HepG2 (cell line): Measurements from ENCODE around the gene LANCL2. TPM values are rescaled to one million over a fixed set of nuclear protein-coding genes. Genes with fewer than 3 reads are reported as not detected.

ENCODE experiments used
- ATAC-seq: fragments of 200-7000 bp; cut with Tn5 transposase; 3 replicates; pipeline ENCODE4 v1.9.1; 2020; ENCODE audit warnings: mild to moderate bottlenecking, moderate library complexity
- BruUV-seq: library from RNA; stranded (reverse); fragments of 400-500 nt; replicated peaks from 2 replicates; lab custom pipeline; 2021; lab: Mats Ljungman, UMichigan
- CTCF ChIA-PET: fragments of 300-600 bp; formaldehyde crosslinking; extraction: SDS; loops from one replicate; lab custom pipeline; 2021; ENCODE audit warnings: low total read pairs, inconsistent platforms, low intra/inter-chr PET ratio; lab: Yijun Ruan, JAX
- POLR2A ChIA-PET: fragments of 350-600 bp; sonication (Branson Sonifier 250); formaldehyde crosslinking; loops from one replicate; lab custom pipeline; 2020; ENCODE audit warnings: antibody characterized with exemption, inconsistent platforms; lab: Yijun Ruan, JAX
- DNase-seq: peaks from one replicate; pipeline ENCODE4 v3.0.0-alpha.2; 2015; ENCODE audit warnings: low spot score
- FAIRE-seq: peaks from 3 replicates; lab custom pipeline; 2011; peaks lifted over from hg19 to GRCh38; lab: Jason Lieb, UNC
- H2AFZ ChIP-seq: one replicate; pipeline ENCODE4 v1.6.1; 2011; ENCODE audit warnings: low read length, inconsistent platforms
- H3K27ac ChIP-seq: fragments of 300-600 bp; 3 replicates; pipeline ENCODE4 v1.8.0; 2011; ENCODE audit warnings: mixed run types, mild to moderate bottlenecking, mixed read lengths, low read length, inconsistent platforms; ENCODE audit not compliant: insufficient read depth; ENCODE audit errors: extremely low read length
- H3K27me3 ChIP-seq, 2 experiments: fragments of 200-600 bp in 1 of 2; 2 replicates in 1 of 2; 3 replicates in 1 of 2; pipeline versions ENCODE4 v1.6.0 to v1.8.0; 2011; ENCODE audit warnings: low read length in 2 of 2, mild to moderate bottlenecking in 2 of 2, moderate library complexity in 2 of 2, inconsistent platforms in 1 of 2; ENCODE audit not compliant: insufficient read depth in 2 of 2, control insufficient read depth in 1 of 2
- H3K36me3 ChIP-seq, 2 experiments: fragments of 200-600 bp in 1 of 2; replicated peaks in 1 of 2; 2 replicates in 1 of 2; 3 replicates in 1 of 2; pipeline versions ENCODE4 v1.5.1 to v1.8.0; 2011; ENCODE audit warnings: low read length in 2 of 2, inconsistent platforms in 1 of 2; ENCODE audit not compliant: insufficient read depth in 2 of 2, control insufficient read depth in 1 of 2
- H3K4me1 ChIP-seq: 2 replicates; pipeline ENCODE4 v1.5.1; 2012; ENCODE audit warnings: low read length, inconsistent platforms; ENCODE audit not compliant: insufficient read depth
- H3K4me2 ChIP-seq: 2 replicates; pipeline ENCODE4 v1.6.0; 2011; ENCODE audit warnings: low read depth, low read length, inconsistent platforms
- H3K4me3 ChIP-seq, 3 experiments: fragments of 200-600 bp in 1 of 3; sonication (generic), shearing (Covaris generic) in 1 of 3; replicated peaks in 1 of 3; 2 replicates each; pipeline ENCODE4 v1.5.1; 2011 to 2016; ENCODE audit warnings: low read length in 3 of 3, inconsistent platforms in 2 of 3, low read depth in 2 of 3, mild to moderate bottlenecking in 2 of 3, control low read depth in 1 of 3, mixed read lengths in 1 of 3; ENCODE audit not compliant: insufficient read depth in 1 of 3
- H3K79me2 ChIP-seq: one replicate; pipeline ENCODE4 v1.6.1; 2011; ENCODE audit warnings: low read length, inconsistent platforms; ENCODE audit not compliant: insufficient read depth
- H3K9ac ChIP-seq: 2 replicates; pipeline ENCODE4 v1.6.0; 2011; ENCODE audit warnings: mild to moderate bottlenecking, low read depth, low read length, inconsistent platforms; ENCODE audit not compliant: insufficient read depth
- H3K9me3 ChIP-seq: 2 replicates; pipeline ENCODE4 v1.5.1; 2012; ENCODE audit warnings: mild to moderate bottlenecking, low read length
- H4K20me1 ChIP-seq: 2 replicates; pipeline ENCODE4 v1.6.0; 2011; ENCODE audit warnings: inconsistent platforms, mild to moderate bottlenecking, low read length, moderate library complexity; ENCODE audit not compliant: insufficient read depth
- ARID2 ChIP-seq: sonication (generic); formaldehyde crosslinking; IDR thresholded peaks from 2 replicates; pipeline ENCODE4 v1.8.1; 2022; ENCODE audit warnings: mild to moderate bottlenecking, missing genetic modification reagents, borderline replicate concordance
- BORCS8-MEF2B ChIP-seq: sonication (generic); formaldehyde crosslinking; IDR thresholded peaks from 2 replicates; pipeline ENCODE4 v1.8.0; 2022; ENCODE audit warnings: mild to moderate bottlenecking, missing genetic modification reagents
- E2F2 ChIP-seq: sonication (generic); formaldehyde crosslinking; IDR thresholded peaks from 2 replicates; pipeline ENCODE4 v1.4.0; 2020; ENCODE audit warnings: missing genetic modification reagents, borderline replicate concordance
- JDP2 ChIP-seq: sonication (generic); formaldehyde crosslinking; IDR thresholded peaks from 2 replicates; pipeline ENCODE4 v1.8.1; 2022; ENCODE audit warnings: missing genetic modification reagents, borderline replicate concordance
- KDM5B ChIP-seq: sonication (generic); formaldehyde crosslinking; IDR thresholded peaks from 2 replicates; pipeline ENCODE4 v1.4.0; 2020; ENCODE audit warnings: missing genetic modification reagents, mild to moderate bottlenecking, borderline replicate concordance
- NFE2L2 ChIP-seq: fragments of 150-350 bp; IDR thresholded peaks from 2 replicates; pipeline ENCODE4 v1.6.1; 2014; ENCODE audit warnings: low read length
- PBX2 ChIP-seq: IDR thresholded peaks from 2 replicates; pipeline ENCODE4 v1.6.1; 2016; ENCODE audit warnings: control low read depth
- RBFOX2 ChIP-seq: fragments of 200-400 bp; formaldehyde crosslinking; IDR thresholded peaks from 2 replicates; pipeline ENCODE4 v1.6.1; 2017; ENCODE audit warnings: low read depth, mild to moderate bottlenecking, low read length
- SOX13 ChIP-seq, 3 experiments: fragments of 450-650 bp in 1 of 3; sonication (generic) in 1 of 3; formaldehyde crosslinking in 1 of 3; IDR thresholded peaks in 2 of 3; conservative IDR thresholded peaks in 1 of 3; 2 replicates each; pipeline versions ENCODE4 v1.5.0 to v1.6.1; 2016 to 2020; ENCODE audit warnings: antibody characterized with exemption in 1 of 3, mild to moderate bottlenecking in 1 of 3, missing compliant biosample characterization in 1 of 3, missing genetic modification reagents in 1 of 3, moderate library complexity in 1 of 3
- STAT5B ChIP-seq: sonication (generic); formaldehyde crosslinking; IDR thresholded peaks from 2 replicates; pipeline ENCODE4 v1.4.0; 2020; ENCODE audit warnings: missing genetic modification reagents
- TEAD2 ChIP-seq: sonication (generic); formaldehyde crosslinking; IDR thresholded peaks from 2 replicates; pipeline ENCODE4 v1.9.0; 2021; ENCODE audit warnings: missing genetic modification reagents
- ZFP36 ChIP-seq: fragments of 150-350 bp; IDR thresholded peaks from 2 replicates; pipeline ENCODE4 v1.6.1; 2018; ENCODE audit warnings: borderline replicate concordance, low read length, low read depth; ENCODE audit not compliant: partially characterized antibody
- ZMYM3 ChIP-seq: sonication (generic); formaldehyde crosslinking; IDR thresholded peaks from 2 replicates; pipeline ENCODE4 v1.5.1; 2020; ENCODE audit warnings: mild to moderate bottlenecking, missing genetic modification reagents
- WGBS: methylation state at CpG from one replicate; pipeline ENCODE4 v1.1.6; 2017; ENCODE audit warnings: low lambda C conversion rate; 5-methylcytosine and 5-hydroxymethylcytosine counted together
- in situ Hi-C: cut with HindIII; loops from 2 replicates; pipeline ENCODE4 v1.10.0; 2017; ENCODE audit warnings: low pct_unique_long_range_greater_than_20kb; ENCODE audit not compliant: extremely low pct_ligation_motif_present
- intact Hi-C: fragments of 100-400 bp; cut with micrococcal nuclease; formaldehyde crosslinking; loops from one replicate; pipeline ENCODE4 v1.10.0; 2022; ENCODE audit not compliant: unreplicated experiment
- polyA plus RNA-seq, 8 experiments: library from polyadenylated mRNA; depleted of rRNA in 3 of 8; stranded (reverse) in 7 of 8; unstranded in 1 of 8; fragments of >200 nt; fragmentation: Illumina TruSeq in 4 of 8; extraction: Trizol in 4 of 8; gene quantifications; 2 replicates each; pipeline versions ENCODE4 v1.2.1 to v1.2.3, GENCODE V29; 2011 to 2016; ENCODE audit warnings: low read depth in 4 of 8, missing spikeins in 1 of 8, mixed read lengths in 1 of 8; ENCODE audit not compliant: insufficient read depth in 1 of 8
- total RNA-seq, 5 experiments: library from RNA; depleted of rRNA; stranded (reverse); fragments of >200 nt; fragmentation: Illumina TruSeq; extraction: Trizol; gene quantifications; 2 replicates each; pipeline ENCODE4 v1.2.3, GENCODE V29; 2016; ENCODE audit warnings: low read depth in 1 of 5
- TF ChIP-seq, protein P1 (sequence below): sonication (generic); formaldehyde crosslinking; IDR thresholded peaks from 2 replicates; pipeline ENCODE4 v1.9.0; 2021; ENCODE audit warnings: missing genetic modification reagents, mild to moderate bottlenecking, borderline replicate concordance

The LANCL2 gene
- total and polyA plus RNA-seq, 2 of the 13 experiments (the other 11 are each of a cell fraction or from before 2014, with no cell fraction given), result 10.0 to 13.8 TPM

- Histone ChIP-seq H3K4me3 (no peak overlapping the region), H3K4me1 (peaks cover 13% of the 10 kb centered on the region), H4K20me1 (no peaks in the 10 kb centered on the region), H3K79me2 (no peaks in the 10 kb centered on the region), H3K27me3 (no peaks in the 10 kb centered on the region), H3K9me3 (no peaks in the 10 kb centered on the region), H3K4me2 (no peak overlapping the region), H2AFZ (no peak overlapping the region), H3K36me3 (peaks cover 4 to 17% of the 10 kb centered on the region in 2 experiments; a peak in 3 of 5 replicates), H3K27ac (no peak overlapping the region), H3K9ac (no peak overlapping the region)
- in situ Hi-C loops, result no loop called here
- DNase-seq, result no peak
- intact Hi-C loops, result no loop called here
- TF ChIP-seq RBFOX2 (no peak), SOX13 (IDR thresholded peaks at IDR 0.05) (no peak), SOX13 (CRISPR knock-in tag; conservative IDR thresholded peaks at IDR 0.05 in 1 of 2, IDR thresholded peaks at IDR 0.05 in 1 of 2) (no peak), ZFP36 (no peak), STAT5B (CRISPR knock-in tag) (no peak), KDM5B (CRISPR knock-in tag) (no peak), E2F2 (no peak), ZMYM3 (CRISPR knock-in tag) (no peak), ARID2 (CRISPR knock-in tag) (no peak), TEAD2 (CRISPR knock-in tag) (no peak), NFE2L2 (no peak), PBX2 (CRISPR knock-in tag) (no peak), BORCS8-MEF2B (CRISPR knock-in tag) (no peak), JDP2 (CRISPR knock-in tag) (no peak)
- TF ChIP-seq, protein P1, sequence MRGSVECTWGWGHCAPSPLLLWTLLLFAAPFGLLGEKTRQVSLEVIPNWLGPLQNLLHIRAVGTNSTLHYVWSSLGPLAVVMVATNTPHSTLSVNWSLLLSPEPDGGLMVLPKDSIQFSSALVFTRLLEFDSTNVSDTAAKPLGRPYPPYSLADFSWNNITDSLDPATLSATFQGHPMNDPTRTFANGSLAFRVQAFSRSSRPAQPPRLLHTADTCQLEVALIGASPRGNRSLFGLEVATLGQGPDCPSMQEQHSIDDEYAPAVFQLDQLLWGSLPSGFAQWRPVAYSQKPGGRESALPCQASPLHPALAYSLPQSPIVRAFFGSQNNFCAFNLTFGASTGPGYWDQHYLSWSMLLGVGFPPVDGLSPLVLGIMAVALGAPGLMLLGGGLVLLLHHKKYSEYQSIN (CRISPR knock-in tag), result no peak
- CTCF ChIA-PET, result no interaction called here
- POLR2A ChIA-PET, result no interaction called here
- WGBS, result 100% methylated on average over 2 of the region's 2 CpGs
- no peak for ATAC-seq
- no peak for FAIRE-seq
- BruUV-seq, result no TSS peak
Measured at GRCh38 chr7:55464422-55464821, 99.3 kb downstream of the LANCL2 start.
